Measurements from ENCODE around the gene CHSY1.

- TF ChIP-seq, protein P1, sequence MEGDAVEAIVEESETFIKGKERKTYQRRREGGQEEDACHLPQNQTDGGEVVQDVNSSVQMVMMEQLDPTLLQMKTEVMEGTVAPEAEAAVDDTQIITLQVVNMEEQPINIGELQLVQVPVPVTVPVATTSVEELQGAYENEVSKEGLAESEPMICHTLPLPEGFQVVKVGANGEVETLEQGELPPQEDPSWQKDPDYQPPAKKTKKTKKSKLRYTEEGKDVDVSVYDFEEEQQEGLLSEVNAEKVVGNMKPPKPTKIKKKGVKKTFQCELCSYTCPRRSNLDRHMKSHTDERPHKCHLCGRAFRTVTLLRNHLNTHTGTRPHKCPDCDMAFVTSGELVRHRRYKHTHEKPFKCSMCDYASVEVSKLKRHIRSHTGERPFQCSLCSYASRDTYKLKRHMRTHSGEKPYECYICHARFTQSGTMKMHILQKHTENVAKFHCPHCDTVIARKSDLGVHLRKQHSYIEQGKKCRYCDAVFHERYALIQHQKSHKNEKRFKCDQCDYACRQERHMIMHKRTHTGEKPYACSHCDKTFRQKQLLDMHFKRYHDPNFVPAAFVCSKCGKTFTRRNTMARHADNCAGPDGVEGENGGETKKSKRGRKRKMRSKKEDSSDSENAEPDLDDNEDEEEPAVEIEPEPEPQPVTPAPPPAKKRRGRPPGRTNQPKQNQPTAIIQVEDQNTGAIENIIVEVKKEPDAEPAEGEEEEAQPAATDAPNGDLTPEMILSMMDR (IDR thresholded peaks at IDR 0.05) = no peak
- TF ChIP-seq POLR2A (IDR thresholded peaks at IDR 0.05) = no peak
- no peak for TF ChIP-seq EP300 (IDR thresholded peaks at IDR 0.05)
Observed at GRCh38 chr15:101185770-101186169, 66.1 kb downstream of the CHSY1 start.
